GM19395 (cell line): ENCODE data around the gene INTS6.

ENCODE experiments used
- ATAC-seq: cut with Tn5 transposase; IDR thresholded peaks from one replicate; pipeline ENCODE4 v1.9.1; 2021; ENCODE audit warnings: mild to moderate bottlenecking, moderate library complexity; ENCODE audit not compliant: unreplicated experiment

INTS6 gene

GRCh38 chr13:51457086-51457815 is 4.4 kb upstream of the INTS6 start:
- no peak for ATAC-seq

- ATAC-seq: no peak
These were observed 3.7 kb upstream of the INTS6 start for GRCh38 chr13:51456510-51456909.

- ATAC-seq: no peak
These were observed 2.7 kb upstream of the INTS6 start for GRCh38 chr13:51455532-51455931.

GRCh38 chr13:51453959-51454703 is 1.3 kb upstream of the INTS6 start:
- ATAC-seq: no peak

- peak; percentile 43 for ATAC-seq
These were observed 547 bp upstream of the INTS6 start for GRCh38 chr13:51453207-51453958.

GRCh38 chr13:51451467-51452360 is 1.1 kb downstream of the INTS6 start:
- ATAC-seq: peak; percentile 35

GRCh38 chr13:51451134-51451466 is 1.7 kb downstream of the INTS6 start:
- ATAC-seq: no peak

GRCh38 chr13:51449018-51449417 is 3.8 kb downstream of the INTS6 start:
- ATAC-seq: no peak

GRCh38 chr13:51444922-51445321 is 7.9 kb downstream of the INTS6 start:
- ATAC-seq: no peak

GRCh38 chr13:51440381-51440780 is 12.5 kb downstream of the INTS6 start:
- ATAC-seq: no peak

GRCh38 chr13:51437550-51438127 is 15.2 kb downstream of the INTS6 start:
- ATAC-seq: no peak

GRCh38 chr13:51435002-51435578 is 17.7 kb downstream of the INTS6 start:
- ATAC-seq: no peak

- no peak for ATAC-seq
These were observed 20.3 kb downstream of the INTS6 start for GRCh38 chr13:51432576-51432975.

- no peak for ATAC-seq
These were observed 25.9 kb downstream of the INTS6 start for GRCh38 chr13:51426982-51427381.

GRCh38 chr13:51425410-51426042 is 27.3 kb downstream of the INTS6 start:
- ATAC-seq: no peak

- ATAC-seq: no peak
These were observed 29.1 kb downstream of the INTS6 start for GRCh38 chr13:51423766-51424165.

- ATAC-seq: no peak
These were observed 30.4 kb downstream of the INTS6 start for GRCh38 chr13:51422484-51422883.

- ATAC-seq: no peak
These were observed 31.9 kb downstream of the INTS6 start for GRCh38 chr13:51420681-51421490.
